H1 (cell line): Measurements from ENCODE around the gene FLRT3. TPM values are rescaled to one million over a fixed set of nuclear protein-coding genes. Genes with fewer than 3 reads are reported as not detected.

Experiments used
- CTCF ChIA-PET: fragments of 300-600 bp; sonication (Branson Sonifier 250); formaldehyde crosslinking; loops from one replicate; lab custom pipeline; 2021; ENCODE audit not compliant: partially characterized antibody; lab: Charles Lee
- POLR2A ChIA-PET: fragments of 300-600 bp; sonication (Branson Sonifier 250); formaldehyde crosslinking; loops from one replicate; lab custom pipeline; 2021; ENCODE audit warnings: inconsistent platforms; ENCODE audit not compliant: partially characterized antibody; lab: Charles Lee
- DNase-seq, 2 experiments: peaks; one replicate each; pipeline versions ENCODE4 v3.0.0 to v3.0.0-alpha.2; 2010 to 2022; ENCODE audit warnings: low spot score in 2 of 2, low read depth in 1 of 2, mixed read lengths in 1 of 2
- FAIRE-seq: peaks from 2 replicates; lab custom pipeline; 2011; peaks lifted over from hg19 to GRCh38; lab: Jason Lieb, UNC
- H2AFZ ChIP-seq: 2 replicates; pipeline ENCODE4 v1.8.1; 2012; ENCODE audit warnings: low read length, inconsistent platforms
- H2AK5ac ChIP-seq: 2 replicates; pipeline ENCODE4 v1.6.1; 2013; ENCODE audit warnings: low read depth, low read length
- H2BK120ac ChIP-seq: replicated peaks from 2 replicates; pipeline ENCODE3; 2013; ENCODE audit warnings: low read depth, low read length, inconsistent platforms
- H2BK12ac ChIP-seq: 2 replicates; pipeline ENCODE4 v1.6.1; 2013; ENCODE audit warnings: low read depth, low read length
- H2BK15ac ChIP-seq: 2 replicates; pipeline ENCODE4 v1.6.1; 2013; ENCODE audit warnings: low read length
- H2BK20ac ChIP-seq: 2 replicates; pipeline ENCODE4 v1.6.1; 2013; ENCODE audit warnings: low read length
- H2BK5ac ChIP-seq: 2 replicates; pipeline ENCODE4 v1.6.1; 2013; ENCODE audit warnings: low read depth, low read length
- H3K14ac ChIP-seq: 2 replicates; pipeline ENCODE4 v1.6.1; 2013; ENCODE audit warnings: inconsistent platforms; ENCODE audit not compliant: insufficient read length
- H3K18ac ChIP-seq: 2 replicates; pipeline ENCODE4 v1.6.1; 2013; ENCODE audit warnings: low read length; ENCODE audit errors: extremely low read depth
- H3K23ac ChIP-seq: 2 replicates; pipeline ENCODE4 v1.6.1; 2013; ENCODE audit warnings: inconsistent platforms; ENCODE audit not compliant: insufficient read length
- H3K23me2 ChIP-seq: 2 replicates; pipeline ENCODE4 v1.6.1; 2013; ENCODE audit warnings: low read depth, low read length
- H3K27ac ChIP-seq: 2 replicates; pipeline ENCODE4 v1.6.1; 2011; ENCODE audit warnings: low read depth, low read length, inconsistent platforms
- H3K27me3 ChIP-seq, 4 experiments: replicated peaks in 1 of 4; 1 replicate in 1 of 4; 2 replicates in 3 of 4; pipeline versions ENCODE4 v1.6.1 to v1.8.1; 2011 to 2013; ENCODE audit warnings: low read length in 3 of 4, mild to moderate bottlenecking in 3 of 4, inconsistent platforms in 2 of 4, mixed read lengths in 2 of 4, moderate library complexity in 1 of 4; ENCODE audit not compliant: control insufficient read depth in 3 of 4, insufficient read depth in 3 of 4; ENCODE audit errors: extremely low read depth in 1 of 4
- H3K36me3 ChIP-seq, 4 experiments: 2 replicates each; pipeline versions ENCODE4 v1.6.1 to v1.8.1; 2011 to 2013; ENCODE audit warnings: mild to moderate bottlenecking in 4 of 4, low read length in 3 of 4, moderate library complexity in 2 of 4, control low read depth in 1 of 4, inconsistent platforms in 1 of 4; ENCODE audit not compliant: insufficient read depth in 4 of 4, control insufficient read depth in 2 of 4
- H3K4ac ChIP-seq: replicated peaks from 2 replicates; pipeline ENCODE3; 2013; ENCODE audit warnings: low read length, low read depth, mixed read lengths, inconsistent platforms; ENCODE audit not compliant: insufficient read length
- H3K4me1 ChIP-seq, 4 experiments: replicated peaks in 1 of 4; 1 replicate in 1 of 4; 2 replicates in 3 of 4; pipeline versions ENCODE4 v1.6.1 to v1.8.1; 2011 to 2013; ENCODE audit warnings: low read length in 3 of 4, inconsistent platforms in 2 of 4, mixed read lengths in 1 of 4; ENCODE audit not compliant: insufficient read depth in 4 of 4, control insufficient read depth in 3 of 4
- H3K4me2 ChIP-seq, 2 experiments: 2 replicates each; pipeline versions ENCODE4 v1.6.1 to v1.8.1; 2011 to 2013; ENCODE audit warnings: low read depth in 2 of 2, low read length in 2 of 2, control low read depth in 1 of 2, inconsistent platforms in 1 of 2, mild to moderate bottlenecking in 1 of 2; ENCODE audit not compliant: insufficient read depth in 1 of 2
- H3K4me3 ChIP-seq, 4 experiments: fragments of 200-600, 300-600 bp in 1 of 4; sonication (generic), shearing (Covaris generic), sonication (Bioruptor Twin) in 1 of 4; 2 replicates each; pipeline versions ENCODE4 v1.5.1 to v1.8.1; 2011 to 2016; ENCODE audit warnings: low read length in 4 of 4, low read depth in 3 of 4, control low read depth in 2 of 4, inconsistent platforms in 2 of 4, mild to moderate bottlenecking in 2 of 4, mixed read lengths in 1 of 4, moderate library complexity in 1 of 4; ENCODE audit not compliant: insufficient read depth in 2 of 4; ENCODE audit errors: extremely low read depth in 1 of 4
- H3K56ac ChIP-seq: replicated peaks from 2 replicates; pipeline ENCODE3; 2013; ENCODE audit warnings: low read depth, mild to moderate bottlenecking, mixed read lengths, low read length, inconsistent platforms; ENCODE audit not compliant: insufficient read length
- H3K79me1 ChIP-seq: 2 replicates; pipeline ENCODE4 v1.6.1; 2013; ENCODE audit warnings: low read depth, low read length, control low read depth
- H3K79me2 ChIP-seq, 2 experiments: 2 replicates each; pipeline versions ENCODE4 v1.6.1 to v1.8.1; 2012 to 2013; ENCODE audit warnings: low read length in 2 of 2, mild to moderate bottlenecking in 2 of 2, inconsistent platforms in 1 of 2; ENCODE audit not compliant: insufficient read depth in 2 of 2, control insufficient read depth in 1 of 2
- H3K9ac ChIP-seq, 4 experiments: replicated peaks in 1 of 4; 1 replicate in 1 of 4; 2 replicates in 3 of 4; pipeline versions ENCODE4 v1.6.1 to v1.8.1; 2011 to 2013; ENCODE audit warnings: low read depth in 3 of 4, low read length in 3 of 4, control low read depth in 2 of 4, mild to moderate bottlenecking in 2 of 4, moderate library complexity in 2 of 4, inconsistent platforms in 1 of 4; ENCODE audit errors: extremely low read depth in 1 of 4
- H3K9me3 ChIP-seq, 2 experiments: 2 replicates each; pipeline versions ENCODE4 v1.6.1 to v1.8.1; 2012 to 2013; ENCODE audit warnings: mild to moderate bottlenecking in 2 of 2, moderate library complexity in 2 of 2, control low read depth in 1 of 2, inconsistent platforms in 1 of 2, low read depth in 1 of 2, low read length in 1 of 2, mixed read lengths in 1 of 2; ENCODE audit not compliant: insufficient read depth in 2 of 2
- H4K20me1 ChIP-seq, 2 experiments: replicated peaks in 1 of 2; 2 replicates each; pipeline versions ENCODE3 to v1.8.1; 2011 to 2013; ENCODE audit warnings: inconsistent platforms in 2 of 2, low read length in 2 of 2, mild to moderate bottlenecking in 1 of 2; ENCODE audit not compliant: insufficient read depth in 2 of 2, control insufficient read depth in 1 of 2
- H4K5ac ChIP-seq: 2 replicates; pipeline ENCODE4 v1.6.1; 2013; ENCODE audit warnings: low read length, low read depth, mixed read lengths, inconsistent platforms; ENCODE audit not compliant: insufficient read length
- H4K8ac ChIP-seq: 2 replicates; pipeline ENCODE4 v1.8.0; 2013; ENCODE audit warnings: mild to moderate bottlenecking, moderate library complexity, low read length, inconsistent platforms; ENCODE audit not compliant: insufficient read depth; ENCODE audit errors: extremely low read depth
- H4K91ac ChIP-seq: replicated peaks from 2 replicates; pipeline ENCODE3; 2013; ENCODE audit warnings: low read length, mixed read lengths, inconsistent platforms; ENCODE audit not compliant: insufficient read length
- ATF3 ChIP-seq: IDR thresholded peaks from 2 replicates; pipeline ENCODE4 v1.6.1; 2011; ENCODE audit warnings: low read depth, mild to moderate bottlenecking, low read length; ENCODE audit not compliant: insufficient read depth
- CHD1 ChIP-seq: IDR thresholded peaks from 2 replicates; pipeline ENCODE4 v1.6.1; 2012; ENCODE audit warnings: low read depth, low read length, improper control_type of control experiment
- CHD2 ChIP-seq: IDR thresholded peaks from 2 replicates; pipeline ENCODE4 v1.6.1; 2012; ENCODE audit warnings: low read length, improper control_type of control experiment
- CTBP2 ChIP-seq: IDR thresholded peaks from 2 replicates; pipeline ENCODE4 v1.7.0; 2011; ENCODE audit warnings: borderline replicate concordance, mild to moderate bottlenecking, moderate library complexity, mixed read lengths, low read length; ENCODE audit not compliant: insufficient read depth, insufficient read length
- GTF2F1 ChIP-seq: IDR thresholded peaks from 2 replicates; pipeline ENCODE4 v1.6.1; 2012; ENCODE audit warnings: low read depth, low read length, improper control_type of control experiment, borderline replicate concordance
- JUN ChIP-seq: IDR thresholded peaks from 2 replicates; pipeline ENCODE4 v1.6.1; 2011; ENCODE audit warnings: low read depth, mild to moderate bottlenecking, improper control_type of control experiment, low read length
- KDM4A ChIP-seq: IDR thresholded peaks from one replicate; pipeline ENCODE4 v1.7.1; 2012; ENCODE audit warnings: low read depth, mild to moderate bottlenecking, moderate library complexity, low read length, inconsistent platforms; ENCODE audit not compliant: severe bottlenecking
- MAFK ChIP-seq: IDR thresholded peaks from 2 replicates; pipeline ENCODE4 v1.6.1; 2012; ENCODE audit warnings: low read depth, mild to moderate bottlenecking, improper control_type of control experiment, low read length
- NRF1 ChIP-seq: IDR thresholded peaks from 2 replicates; pipeline ENCODE4 v1.6.1; 2011; ENCODE audit warnings: mild to moderate bottlenecking, low read depth, low read length, improper control_type of control experiment
- POU5F1 ChIP-seq: IDR thresholded peaks from 2 replicates; pipeline ENCODE4 v1.6.1; 2011; ENCODE audit warnings: low read depth, mild to moderate bottlenecking, low read length, moderate library complexity
- RBBP5 ChIP-seq: IDR thresholded peaks from 2 replicates; pipeline ENCODE4 v1.7.1; 2012; ENCODE audit warnings: low read depth, mild to moderate bottlenecking, inconsistent platforms, low read length, moderate library complexity, borderline replicate concordance
- SP4 ChIP-seq: IDR thresholded peaks from 2 replicates; pipeline ENCODE4 v1.6.1; 2012; ENCODE audit warnings: low read length, inconsistent platforms
- SUZ12 ChIP-seq: fragments of 200-600 bp; sonication (generic); IDR thresholded peaks from 2 replicates; pipeline ENCODE4 v1.6.1; 2012; ENCODE audit warnings: mild to moderate bottlenecking, inconsistent platforms, low read length, moderate library complexity, mixed read lengths
- YY1 ChIP-seq: IDR thresholded peaks from 2 replicates; pipeline ENCODE4 v1.6.1; 2011; ENCODE audit warnings: low read depth, mild to moderate bottlenecking, low read length
- WGBS, 2 experiments: shearing (Covaris generic) in 1 of 2; methylation state at CpG; one replicate each; pipeline versions ENCODE4 v1.1.6 to v1.1.7; 2013 to 2015; ENCODE audit warnings: low lambda C conversion rate in 2 of 2, mixed read lengths in 2 of 2, inconsistent platforms in 1 of 2, low coverage in 1 of 2, missing lambda C conversion rate in 1 of 2; ENCODE audit not compliant: insufficient replicate concordance in 2 of 2, insufficient coverage in 1 of 2, insufficient read length in 1 of 2; ENCODE audit errors: extremely low coverage in 1 of 2, missing lambda C conversion rate in 1 of 2; 5-methylcytosine and 5-hydroxymethylcytosine counted together
- polyA plus RNA-seq, 7 experiments: library from polyadenylated mRNA; depleted of rRNA in 3 of 7; stranded (reverse) in 5 of 7; unstranded in 2 of 7; fragments of >200 nt in 5 of 7; fragments of 200-250 nt in 2 of 7; gene quantifications; 1 replicate in 5 of 7; 2 replicates in 1 of 7; 4 replicates in 1 of 7; pipeline versions ENCODE4 v1.2.1 to v1.2.3, GENCODE V29; 2011 to 2013; ENCODE audit warnings: missing spikeins in 2 of 7, mixed read lengths in 2 of 7
- total RNA-seq: library from RNA; stranded (reverse); fragmentation: NEBNext Ultra II Directional; extraction: Animal tissue kit (Norgen Biotek cat#: 25700); gene quantifications from 2 replicates; pipeline ENCODE4 v1.2.1, GENCODE V29; 2021

Gene FLRT3
- total and polyA plus RNA-seq, 2 of the 8 experiments (the other 6 are each of a cell fraction or from before 2014, with no cell fraction given), result 0.35 to 0.41 TPM

GRCh38 chr20:14344746-14345145 is 7.3 kb upstream of the FLRT3 start:
- no peak overlapping the region for H3K56ac ChIP-seq
- H3K9ac ChIP-seq, result no peak overlapping the region
- no peak overlapping the region for H2BK5ac ChIP-seq
- no peak overlapping the region for H2AFZ ChIP-seq
- H3K4me3 ChIP-seq, result no peak overlapping the region
- no peak for FAIRE-seq
- H3K4me2 ChIP-seq, result no peak overlapping the region
- H4K91ac ChIP-seq, result no peak overlapping the region
- no peak for TF ChIP-seq CHD2
- TF ChIP-seq GTF2F1, result no peak
- no peak for TF ChIP-seq KDM4A
- no peak for TF ChIP-seq RBBP5
- no peak for TF ChIP-seq CTBP2
- no peak for TF ChIP-seq SP4
- no peak for TF ChIP-seq CHD1
- TF ChIP-seq POU5F1, result no peak
- TF ChIP-seq NRF1, result no peak
- TF ChIP-seq YY1, result no peak
- no peak for TF ChIP-seq SUZ12
- no peak for TF ChIP-seq ATF3
- no peak for TF ChIP-seq JUN
- TF ChIP-seq MAFK, result no peak
- H3K79me1 ChIP-seq, result no peaks in the 10 kb centered on the region
- H3K18ac ChIP-seq, result no peak overlapping the region
- H3K27ac ChIP-seq, result no peak overlapping the region
- H2BK20ac ChIP-seq, result no peak overlapping the region
- no peaks in the 10 kb centered on the region for H4K20me1 ChIP-seq
- H3K4me1 ChIP-seq, result no peaks in the 10 kb centered on the region
- H3K27me3 ChIP-seq, result no peaks in the 10 kb centered on the region
- H4K5ac ChIP-seq, result no peak overlapping the region
- 82% methylated on average over 1 of the region's 1 CpG; no CpG with 5 or more reads in 1 of the 2 experiments for WGBS, 2 experiments
- no peak overlapping the region for H2BK12ac ChIP-seq
- no peak overlapping the region for H2BK120ac ChIP-seq
- ChIA-PET POLR2A (no interaction called here), CTCF (no interaction called here)
- no peak for DNase-seq
- no peak overlapping the region for H3K23ac ChIP-seq
- H2AK5ac ChIP-seq, result no peak overlapping the region
- H3K36me3 ChIP-seq, result no peaks in the 10 kb centered on the region
- no peak overlapping the region for H3K14ac ChIP-seq
- no peak overlapping the region for H4K8ac ChIP-seq
- no peaks in the 10 kb centered on the region for H3K23me2 ChIP-seq
- no peaks in the 10 kb centered on the region for H3K9me3 ChIP-seq
- no peaks in the 10 kb centered on the region for H3K79me2 ChIP-seq
- H2BK15ac ChIP-seq, result no peak overlapping the region
- H3K4ac ChIP-seq, result no peak overlapping the region
